Measurements from ENCODE around the gene TOMM7.
A peak's percentile ranks its signal among the peaks of the same experiment; 100 is the strongest.

Gene TOMM7

DNA sequence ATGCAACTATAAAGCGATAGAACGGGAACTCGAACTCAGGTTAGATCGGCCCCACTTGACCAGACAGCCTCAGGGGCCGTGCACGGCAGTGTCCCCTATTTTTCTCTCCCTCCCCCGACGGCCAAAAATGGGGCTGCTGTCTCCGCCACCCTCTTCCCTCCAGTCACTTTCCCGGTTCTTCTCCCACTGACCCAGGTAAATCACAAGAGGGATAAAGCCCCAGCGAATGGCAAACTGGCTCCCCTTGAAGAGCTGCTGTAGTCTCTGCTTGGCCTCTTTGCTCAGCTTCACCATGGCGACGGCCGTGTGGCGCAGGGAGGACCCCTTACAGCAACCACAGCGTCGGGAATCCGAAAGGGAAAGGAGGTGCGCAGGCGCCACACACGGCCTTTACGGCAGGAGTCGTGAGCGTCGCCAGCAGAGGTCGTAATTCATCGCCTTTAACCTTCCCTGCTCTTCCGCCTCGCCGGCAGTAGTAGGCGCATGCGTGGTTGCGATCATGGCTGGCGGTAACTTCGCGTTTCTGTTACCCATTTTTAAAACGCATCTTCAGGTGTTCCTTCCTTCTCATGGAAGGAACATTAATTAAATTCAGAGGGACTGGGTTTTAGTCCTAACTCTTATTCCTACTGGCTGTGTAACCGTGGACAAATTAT lies at the start of gene TOMM7:
Gene TOMM7, minus strand, starts transcription at position 364 of the 656 bp plus-strand sequence. Its CDS starts 70 bp downstream, at position 294.
- DNase-seq: peak; percentile 83

DNA sequence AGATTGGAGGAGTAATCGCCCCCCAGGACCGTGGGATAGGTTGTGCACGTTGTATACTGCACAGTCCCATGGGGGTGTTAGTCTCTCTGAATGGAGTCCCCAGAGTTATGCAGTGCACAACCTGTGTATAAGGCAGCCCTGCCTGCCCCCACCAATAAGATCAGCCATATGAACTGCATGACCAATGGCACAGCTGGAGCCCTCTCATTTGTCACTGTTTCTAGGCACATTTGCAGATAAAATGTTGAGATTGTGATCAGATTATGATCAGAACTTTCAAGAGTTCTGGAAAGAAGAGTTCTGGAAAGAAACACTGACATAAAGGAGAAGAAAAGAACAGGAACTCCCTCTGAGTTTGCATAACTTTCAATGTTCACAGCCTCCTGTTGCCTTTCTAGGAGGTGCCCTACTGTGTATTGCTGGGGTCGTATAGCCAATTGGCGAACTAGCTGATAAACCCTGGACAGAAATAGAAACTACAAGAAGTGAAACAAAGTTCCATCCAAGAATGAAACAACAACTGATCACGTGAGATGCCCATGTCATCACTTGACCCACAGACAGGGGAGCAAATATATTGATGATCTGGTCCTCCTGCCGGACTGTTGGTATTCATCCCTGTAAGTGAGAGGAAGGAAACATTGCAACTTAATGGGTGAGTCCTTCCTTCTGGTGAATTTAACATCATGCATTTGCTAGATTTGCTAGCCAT lies 49.6 kb upstream of the TOMM7 start:
- no peak for DNase-seq

DNA sequence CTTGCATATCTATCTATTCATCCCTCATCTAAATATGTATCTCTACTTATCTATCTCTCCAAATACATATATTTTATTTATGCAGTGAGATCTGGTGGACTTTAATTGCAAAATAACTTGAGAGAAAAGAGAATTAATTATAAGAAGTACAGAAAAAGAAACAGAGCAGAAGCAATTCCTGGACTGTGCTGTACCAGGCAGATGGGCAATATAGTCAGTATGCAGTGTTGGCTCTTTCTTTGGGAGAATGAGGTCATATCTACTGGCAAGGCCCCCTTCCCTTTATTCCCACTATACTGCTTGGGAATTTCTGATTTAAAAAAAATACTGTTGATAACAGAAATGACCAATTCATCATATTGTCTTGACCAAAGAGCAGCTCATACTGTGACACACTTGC lies 49.0 kb upstream of the TOMM7 start:
- DNase-seq: no peak

DNA sequence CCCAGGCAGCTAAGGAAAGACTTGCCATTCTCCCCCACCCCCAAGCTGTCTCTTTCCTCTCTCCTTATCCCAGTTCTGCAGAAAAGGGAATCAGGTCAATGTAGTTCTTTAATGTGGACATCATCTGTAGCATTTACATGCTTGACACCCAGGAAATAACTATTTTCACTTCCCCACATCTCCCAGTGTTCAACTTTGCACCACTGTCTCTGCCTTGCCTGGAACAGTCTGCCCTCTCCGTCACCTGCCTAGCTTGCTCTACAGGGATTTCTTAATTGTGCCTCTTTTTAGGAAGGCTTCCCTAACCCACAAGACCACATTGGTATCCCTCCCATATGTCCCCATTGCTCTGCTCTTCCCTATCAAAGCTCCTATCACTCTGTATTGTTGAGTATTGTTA lies 45.9 kb upstream of the TOMM7 start:
- DNase-seq: no peak

DNA sequence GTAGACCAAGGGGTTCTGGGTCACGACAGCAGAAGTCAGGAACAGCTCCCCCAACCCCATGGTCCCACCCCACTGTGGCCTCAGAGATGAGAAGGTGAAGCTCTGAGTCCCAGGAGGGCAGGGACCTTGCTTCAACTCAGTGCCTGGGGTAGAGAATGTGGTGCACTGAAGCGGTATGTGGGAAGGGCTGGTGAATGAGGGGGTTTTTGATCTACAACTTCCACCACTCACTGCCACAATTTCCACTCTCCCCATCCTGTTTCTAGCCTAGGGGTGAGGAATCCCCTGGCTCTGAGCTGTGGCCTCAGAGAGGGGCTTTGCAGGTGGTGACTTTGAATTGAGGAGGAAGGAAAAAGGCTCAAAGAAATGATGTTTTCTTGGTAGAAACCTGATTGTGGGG lies 44.9 kb upstream of the TOMM7 start:
- DNase-seq: no peak

DNA sequence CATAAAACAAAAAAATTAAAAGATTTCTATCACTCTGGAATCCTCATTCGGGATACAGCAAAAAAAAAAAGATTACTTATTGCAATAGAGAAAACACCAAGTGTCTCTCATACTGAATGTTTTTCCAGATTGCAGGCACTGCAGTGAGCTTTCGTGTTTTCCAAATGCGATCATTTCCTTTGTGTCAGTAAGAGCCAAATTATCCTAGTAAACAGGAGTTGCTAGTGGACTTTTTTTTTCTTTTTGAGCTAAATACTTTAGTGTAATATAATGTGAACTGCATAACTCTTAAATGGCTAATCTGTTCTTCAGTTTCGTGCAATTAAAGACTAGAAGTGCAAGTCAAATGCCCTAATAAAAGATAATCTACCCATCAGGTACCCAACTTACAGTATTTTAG lies 44.4 kb upstream of the TOMM7 start:
- DNase-seq: no peak

DNA sequence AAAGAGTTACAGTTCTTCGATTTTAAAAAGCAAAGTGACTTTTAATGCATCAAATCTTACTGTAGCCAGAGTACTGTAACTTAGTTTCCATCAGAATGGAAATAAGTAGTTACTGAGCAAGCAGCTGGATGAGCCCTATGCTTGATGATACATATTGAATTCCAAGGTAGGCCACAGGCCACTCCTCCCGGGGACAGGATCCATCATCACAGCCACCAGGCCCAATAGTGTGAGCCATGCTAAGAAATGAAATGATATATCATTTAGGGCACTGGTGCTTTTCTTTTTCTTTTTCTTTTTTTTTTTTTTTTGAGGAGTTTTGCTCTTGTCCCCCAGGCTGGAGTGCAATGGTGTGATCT lies 42.9 kb upstream of the TOMM7 start:
- no peak for DNase-seq

DNA sequence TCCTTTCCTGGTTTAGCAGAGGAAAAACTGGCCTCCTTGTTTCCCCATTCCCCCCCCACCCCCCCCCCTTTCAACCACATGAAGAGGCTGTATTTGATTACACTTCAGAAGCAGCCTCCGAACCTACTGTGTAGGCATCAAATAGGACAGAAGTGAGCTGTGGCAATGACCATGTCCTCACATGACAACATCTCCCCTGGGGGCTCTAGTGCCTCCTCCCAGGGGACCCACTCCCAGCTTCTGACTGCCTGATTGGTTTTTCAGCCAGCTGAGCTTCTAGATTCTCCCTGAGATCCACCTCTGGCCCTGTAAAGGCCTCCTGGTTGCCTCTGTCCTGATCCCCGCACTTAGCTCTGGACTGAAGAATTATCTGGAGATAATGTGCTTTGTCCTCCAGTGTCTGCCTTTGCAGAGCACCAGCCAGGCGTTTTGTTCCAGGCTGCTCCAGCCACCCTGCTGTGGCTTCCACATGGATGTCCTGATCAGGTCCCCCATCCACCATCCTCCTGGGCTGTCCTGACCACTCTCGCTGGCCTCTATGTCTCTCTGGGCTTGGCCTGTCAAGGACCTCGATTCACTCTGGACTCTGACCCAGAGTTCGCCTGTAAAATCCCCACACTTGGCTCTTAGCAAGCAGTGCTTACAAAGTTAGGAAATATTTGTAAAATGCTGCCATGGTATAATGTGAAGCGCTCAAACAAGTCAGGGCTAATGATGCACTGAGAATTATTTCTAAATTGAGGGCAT lies 42.4 kb upstream of the TOMM7 start:
- no peak for DNase-seq

DNA sequence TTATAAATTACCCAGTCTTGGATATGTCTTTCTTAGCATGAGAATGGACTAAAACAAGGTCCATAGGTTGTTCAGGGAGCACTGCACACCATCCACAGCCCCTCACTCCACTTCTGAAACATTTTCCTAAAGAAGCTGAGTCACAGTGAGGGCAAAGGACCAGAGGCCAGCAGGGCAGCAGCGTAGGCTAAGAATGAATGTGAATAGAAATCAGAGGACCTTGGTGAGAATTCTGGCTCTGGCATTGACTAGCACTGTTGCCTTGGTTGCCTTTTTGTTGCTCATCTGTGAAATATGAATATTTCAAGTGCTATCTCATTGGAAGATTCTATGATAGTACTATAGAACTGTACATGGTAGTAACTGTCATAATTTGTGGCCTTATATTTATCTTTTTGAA lies 41.7 kb upstream of the TOMM7 start:
- DNase-seq: no peak

DNA sequence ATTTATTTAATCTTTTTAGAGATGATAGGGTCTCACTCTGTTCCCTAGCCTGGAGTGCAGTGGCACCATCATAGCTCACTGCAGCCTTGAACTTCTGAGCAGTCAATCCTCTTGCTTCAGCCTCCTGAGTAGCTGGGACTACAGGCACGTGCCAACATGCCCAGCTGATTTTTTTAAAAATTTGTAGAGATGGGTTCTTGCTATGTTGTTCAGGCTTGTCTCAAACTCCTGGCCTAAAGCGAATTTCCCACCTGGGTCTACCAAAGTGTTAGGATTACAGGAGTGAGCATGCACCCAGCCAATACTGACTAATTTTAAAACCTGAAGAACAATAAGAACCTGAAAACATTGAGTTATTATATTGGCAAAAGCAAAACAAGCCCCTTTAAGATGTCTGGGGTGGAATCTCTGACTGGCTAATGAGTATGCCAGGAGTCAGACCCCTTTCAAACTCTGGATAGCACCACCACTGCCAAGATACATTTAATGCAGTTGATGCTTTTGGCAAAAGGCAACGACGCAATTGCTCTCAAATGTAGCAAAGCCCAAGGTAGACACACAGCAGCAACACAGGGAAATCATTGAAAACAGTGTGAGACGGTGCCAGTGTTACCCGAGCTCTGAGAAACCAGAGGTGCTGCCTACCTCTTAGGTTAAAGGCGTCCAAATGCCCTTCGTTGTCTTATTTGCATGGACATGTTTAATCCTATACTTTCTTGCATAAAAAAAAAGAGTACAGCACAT lies 40.7 kb upstream of the TOMM7 start:
- DNase-seq: no peak

DNA sequence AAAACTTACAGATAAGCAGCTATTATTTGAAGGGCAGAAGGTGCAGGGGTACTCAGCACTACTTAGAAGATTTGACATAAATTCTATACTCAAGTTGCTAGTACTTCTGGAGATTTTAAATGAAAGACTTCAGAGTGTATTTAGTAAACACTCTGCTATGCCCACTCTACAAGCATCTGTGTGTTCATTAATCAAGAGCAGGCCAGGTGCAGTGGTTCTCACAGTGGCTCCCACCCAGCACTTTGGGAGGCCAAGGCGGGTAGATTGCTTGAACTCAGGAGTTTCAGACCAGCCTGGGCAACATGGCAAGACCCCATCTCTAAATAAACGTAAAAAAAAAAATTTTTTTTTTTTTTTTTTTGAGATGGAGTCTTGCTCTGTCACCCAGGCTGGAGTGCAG lies 38.9 kb upstream of the TOMM7 start:
- no peak for DNase-seq

DNA sequence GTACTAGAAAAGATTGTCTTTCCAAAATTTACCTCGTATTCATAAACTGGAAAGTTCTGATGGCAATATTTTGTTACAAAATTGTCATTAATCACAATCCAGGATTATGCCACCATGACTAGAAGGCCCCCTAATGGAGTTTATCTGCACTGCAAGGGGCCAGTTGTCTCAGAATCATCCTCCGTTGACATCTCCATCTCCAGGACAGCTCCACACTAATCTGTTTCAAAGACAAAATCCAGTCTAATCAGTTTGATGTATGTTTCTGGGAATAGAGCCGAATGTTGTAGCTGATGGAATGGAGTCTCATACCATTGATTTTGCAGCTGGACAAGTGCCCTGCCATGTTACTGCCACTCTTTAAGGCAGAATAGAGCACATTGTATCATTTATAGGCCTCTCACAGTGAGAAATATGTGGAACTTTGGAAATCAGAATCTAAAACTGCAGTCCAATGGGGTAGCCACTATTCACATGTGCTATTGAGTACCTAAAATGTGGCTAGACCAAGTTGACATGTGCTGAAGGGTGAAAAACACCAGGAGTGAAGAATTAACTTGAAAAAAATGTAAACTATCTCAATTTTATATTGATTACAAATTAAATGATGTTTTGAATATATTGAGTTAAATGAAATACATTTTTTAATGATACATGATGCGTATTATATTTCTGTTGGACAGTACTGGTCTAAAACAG lies 38.3 kb upstream of the TOMM7 start:
- no peak for DNase-seq

DNA sequence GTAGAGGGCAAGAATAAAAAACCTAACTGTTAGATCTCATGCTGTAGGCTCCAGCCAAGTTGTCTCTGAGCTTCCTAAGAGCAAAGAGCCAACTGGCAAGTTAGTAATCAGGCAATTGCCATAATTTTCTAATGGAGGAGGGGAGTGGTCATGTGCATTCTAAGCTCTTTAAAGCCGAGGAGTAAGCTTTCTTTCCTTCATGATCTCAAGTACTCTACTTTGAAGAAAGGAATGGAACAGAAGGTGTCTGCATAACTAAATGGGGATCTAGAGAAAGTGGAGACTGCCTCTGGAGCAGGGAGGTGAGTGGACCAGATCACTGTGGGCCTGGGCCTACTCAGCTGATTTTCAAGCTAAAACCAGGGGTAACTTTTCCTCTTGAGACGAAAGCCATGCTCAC lies 37.7 kb upstream of the TOMM7 start:
- DNase-seq: no peak

DNA sequence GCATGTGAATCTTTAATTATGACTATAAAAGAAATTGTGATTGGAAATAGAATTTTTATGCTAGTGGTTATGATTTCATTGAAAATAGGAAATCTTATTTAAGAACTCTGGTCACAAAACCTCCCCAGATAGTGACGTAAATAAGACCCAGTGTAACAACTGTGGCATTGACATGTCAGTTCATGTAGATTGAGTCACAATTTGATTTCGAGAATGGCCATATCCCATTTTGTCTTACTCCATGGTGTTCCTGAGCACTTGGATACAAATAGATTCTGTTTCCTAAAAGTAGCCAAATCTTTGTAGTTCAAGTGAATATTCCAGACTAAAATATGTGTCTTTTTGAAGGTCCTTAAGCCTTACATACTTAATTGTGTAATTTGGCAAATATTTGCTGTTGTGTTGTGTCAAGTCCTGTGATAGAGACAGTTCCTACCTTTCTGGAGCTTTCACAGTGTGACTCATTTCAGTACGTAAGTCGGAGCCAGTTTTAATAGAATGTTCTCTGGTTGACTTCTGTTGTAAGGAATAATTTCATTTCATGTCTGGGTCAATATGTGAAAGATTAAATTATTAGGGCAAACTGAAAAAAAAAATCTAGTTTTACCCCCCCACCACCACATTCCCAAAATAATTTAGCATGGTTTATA lies 37.1 kb upstream of the TOMM7 start:
- DNase-seq: no peak

DNA sequence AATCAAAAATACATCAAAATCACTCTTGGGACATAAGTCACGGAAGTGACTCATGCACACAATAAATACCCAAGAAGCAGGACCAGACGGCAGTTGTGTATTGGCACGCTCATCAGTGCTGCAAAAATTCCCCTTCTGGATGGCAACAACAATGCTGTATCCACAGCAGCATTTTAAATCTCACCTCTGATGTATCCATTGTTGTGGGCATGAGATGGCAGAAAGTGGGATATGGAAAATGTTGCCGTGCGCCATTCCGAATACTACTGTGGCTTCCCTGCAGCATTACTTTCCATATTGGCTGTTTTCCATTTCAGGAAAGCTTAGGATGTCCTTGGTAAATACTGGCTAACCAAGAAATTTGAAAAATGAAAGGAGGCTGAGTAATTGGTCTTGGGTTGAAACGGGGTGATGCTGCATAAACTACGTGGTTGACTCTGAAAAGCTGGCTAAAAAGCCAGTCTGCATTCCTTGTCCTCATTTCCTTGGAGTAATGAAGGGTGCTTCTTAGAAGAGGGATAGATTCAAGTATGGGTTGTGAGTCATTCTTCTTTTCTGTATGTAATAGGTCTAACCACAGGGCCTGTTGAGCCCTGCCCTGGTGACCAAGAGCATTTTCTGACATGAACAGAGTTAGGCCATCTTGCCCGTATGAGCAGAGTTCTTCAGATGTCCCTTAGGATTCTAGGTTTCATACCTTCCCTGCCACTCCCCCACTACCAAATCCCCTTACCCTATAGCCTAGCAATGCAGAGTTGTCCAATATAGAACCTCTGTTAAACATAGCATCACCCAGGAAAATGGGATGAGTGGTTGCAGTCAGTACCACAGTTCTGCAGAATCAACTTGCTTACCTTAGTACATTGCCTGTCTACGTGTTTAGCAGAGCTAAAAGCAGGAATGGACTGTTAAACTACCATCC lies 36.3 kb upstream of the TOMM7 start:
- DNase-seq: no peak

DNA sequence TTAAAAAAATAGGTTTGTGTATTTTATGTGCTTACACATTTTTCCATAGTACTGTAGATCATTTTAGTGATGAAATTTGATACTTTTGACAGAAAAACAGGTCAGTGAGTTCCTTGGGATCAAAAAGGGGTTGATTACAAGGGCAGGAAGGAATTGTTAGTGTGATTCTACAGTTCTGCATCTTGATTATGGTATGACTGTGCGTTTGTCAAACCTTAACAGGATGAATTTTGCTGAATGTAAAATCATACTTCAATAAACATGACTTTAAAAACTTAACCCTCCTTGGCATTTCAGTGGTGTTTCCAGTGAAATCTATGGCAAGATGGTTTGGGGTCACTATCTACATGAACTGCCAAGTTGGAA lies 35.6 kb upstream of the TOMM7 start:
- no peak for DNase-seq

DNA sequence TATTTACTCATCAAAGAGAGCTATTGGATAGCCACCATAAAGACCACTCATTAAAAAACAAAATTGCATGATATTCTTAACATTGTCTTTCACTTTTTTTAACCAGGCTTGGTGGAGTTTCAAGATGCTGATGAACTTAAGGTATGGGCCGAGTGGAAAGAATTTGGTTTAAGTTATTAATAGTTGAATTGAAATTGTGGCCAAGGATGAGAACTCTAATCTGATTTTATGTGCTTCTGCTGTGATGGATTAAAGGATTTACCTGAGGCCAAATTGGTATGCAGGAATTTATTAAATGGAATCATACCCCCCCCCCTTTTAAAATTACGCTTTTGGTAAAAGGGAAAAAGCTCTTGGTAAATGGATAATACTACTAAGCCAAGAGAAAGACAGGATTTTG lies 33.8 kb upstream of the TOMM7 start:
- no peak for DNase-seq

DNA sequence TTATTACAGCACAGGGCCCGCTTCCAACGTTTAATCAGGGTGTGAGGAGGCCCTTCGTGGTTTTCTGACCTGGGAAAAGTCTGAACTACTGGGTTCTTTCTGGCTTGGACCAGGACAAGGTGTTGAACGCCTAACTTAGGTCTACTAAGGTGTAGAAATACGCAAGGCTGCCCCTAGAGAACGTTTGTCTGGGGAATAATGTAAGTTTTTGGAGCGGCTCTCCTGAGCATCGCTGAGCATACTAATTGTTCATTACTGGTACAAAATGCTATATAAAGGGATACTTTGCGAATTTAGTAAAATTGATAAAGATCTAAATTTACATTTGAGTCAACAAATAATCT lies 32.4 kb upstream of the TOMM7 start:
- no peak for DNase-seq

DNA sequence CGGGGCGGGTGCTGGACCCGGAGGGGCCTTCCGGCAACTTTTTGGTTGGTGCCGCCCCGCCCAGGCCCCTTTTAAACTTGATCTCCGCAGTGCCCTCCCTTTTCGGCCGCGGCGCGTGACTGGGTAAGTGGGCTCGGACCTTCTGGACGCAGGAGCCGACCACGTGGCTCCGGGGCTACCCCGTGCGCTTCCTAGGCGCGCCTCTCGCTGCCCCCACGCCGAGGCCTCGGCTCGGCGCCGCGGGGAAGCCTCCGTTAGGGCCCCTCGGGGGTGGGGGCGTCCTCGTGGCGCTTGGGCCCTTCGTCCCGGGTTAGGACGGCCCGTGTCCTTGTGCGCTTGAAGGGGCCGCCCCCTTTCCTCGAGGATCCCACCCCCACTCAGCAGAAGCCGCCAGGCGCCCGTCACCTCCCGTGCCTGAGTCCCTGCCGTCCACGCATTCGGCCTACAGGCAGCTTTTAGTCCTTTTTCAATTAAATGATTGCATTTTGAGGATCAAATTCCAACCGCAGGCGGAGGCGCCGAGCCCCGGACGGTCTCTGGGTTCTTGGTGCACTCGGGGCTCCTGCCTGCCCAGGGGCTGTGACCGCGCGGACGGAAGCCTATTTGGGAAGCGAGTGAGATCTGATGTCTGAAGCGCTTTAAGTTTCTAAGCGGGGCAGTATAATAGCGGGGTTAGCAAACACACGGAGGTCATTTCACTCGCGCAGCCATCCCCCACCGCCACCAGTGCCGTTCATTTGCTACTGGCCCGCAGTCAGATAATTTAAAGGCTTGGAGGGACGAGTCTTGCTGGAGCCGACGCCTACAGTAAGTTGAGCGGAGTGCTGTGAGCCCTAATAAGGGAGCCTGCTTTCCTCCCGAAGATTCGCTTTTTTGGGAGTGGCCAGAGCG lies 31.8 kb upstream of the TOMM7 start:
- peak; percentile 84 for DNase-seq

DNA sequence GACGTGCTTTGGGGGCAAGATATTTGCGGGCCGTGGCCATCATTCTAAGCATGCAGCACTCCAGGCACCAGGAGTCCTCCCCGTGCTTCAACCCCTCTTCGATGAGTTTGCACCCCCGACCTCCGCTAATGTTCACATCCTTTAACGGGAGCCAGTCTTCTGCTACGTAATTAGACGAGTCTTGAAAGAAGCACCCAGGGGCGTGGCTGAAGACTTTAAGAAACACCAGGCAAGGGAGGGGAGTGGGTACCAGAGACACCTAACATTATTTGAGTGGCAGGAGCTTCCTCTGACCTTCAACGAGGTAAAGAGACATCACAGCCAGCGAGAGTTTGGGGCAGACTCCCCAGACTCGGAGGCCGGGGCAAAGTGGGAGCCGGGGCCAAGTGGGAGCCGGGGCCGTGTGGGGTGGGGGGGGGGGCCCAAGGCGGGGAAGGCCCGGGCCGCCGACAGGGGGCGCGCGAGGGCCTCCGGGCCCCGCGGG lies 31.1 kb upstream of the TOMM7 start:
- DNase-seq: no peak
